ENCODE measurements around the gene SEMA4B.

GRCh38 chr15:90208356-90208755 lies 7.2 kb downstream of the SEMA4B start:
- TF ChIP-seq CTCF (optimal IDR thresholded peaks at IDR 0.05 in 1 of 3, IDR thresholded peaks at IDR 0.05 in 1 of 3, conservative IDR thresholded peaks at IDR 0.05 in 1 of 3; ENCODE audit: extremely low read depth in 1 of 3, insufficient read depth in 2 of 3, low read length in 3 of 3), result no peak
- no peak for TF ChIP-seq EZH2 (IDR thresholded peaks at IDR 0.05; ENCODE audit: low read length)

All from keratinocyte (primary cell).